Peyer's patch (tissue), 4 donors: ENCODE data around the gene RUBCN. TPM values are rescaled to one million over a fixed set of nuclear protein-coding genes. Genes with fewer than 3 reads are reported as not detected.

Source experiments
- DNase-seq, 3 donors: peaks; one replicate each; pipeline ENCODE4 v3.0.0-alpha.2; 2017 to 2019
- H3K27ac ChIP-seq, 4 donors: fragments of 200-600 bp; sonication (generic); one replicate each; pipeline ENCODE4 v1.5.1; 2016 to 2019
- H3K27me3 ChIP-seq, 2 donors: fragments of 200-600 bp; sonication (generic); one replicate each; pipeline ENCODE4 v1.5.1; 2019
- H3K36me3 ChIP-seq, 3 donors: fragments of 200-600 bp; sonication (generic); one replicate each; pipeline ENCODE4 v1.5.1; 2016 to 2019
- H3K4me1 ChIP-seq, 4 donors: fragments of 200-600 bp; sonication (generic); one replicate each; pipeline ENCODE4 v1.5.1; 2016 to 2019
- H3K4me3 ChIP-seq, 4 donors: fragments of 200-600 bp; sonication (generic); 1 replicate in 3 of 4; 2 replicates in 1 of 4; pipeline ENCODE4 v1.5.1; 2016 to 2019; ENCODE audit warnings: mild to moderate bottlenecking in 1 of 4
- H3K9me3 ChIP-seq, 4 donors: fragments of 200-600 bp; sonication (generic); one replicate each; pipeline ENCODE4 v1.5.1; 2016 to 2019; ENCODE audit warnings: mild to moderate bottlenecking in 1 of 4
- POLR2A ChIP-seq, 2 donors: fragments of 450-650 bp; IDR thresholded peaks; one replicate each; pipeline ENCODE4 v1.5.1; 2017; ENCODE audit warnings: antibody characterized with exemption in 2 of 2, mild to moderate bottlenecking in 2 of 2, moderate library complexity in 2 of 2
- total RNA-seq, 4 donors: library from RNA; depleted of rRNA; stranded (reverse); fragments of >200 nt; gene quantifications; one replicate each; pipeline ENCODE4 v1.1.0, GENCODE V29; 2016
- TF ChIP-seq, protein P1 (sequence below), 6 experiments: fragments of 450-650 bp in 4 of 6; fragments of 200-600 bp in 2 of 6; sonication (generic) in 1 of 6; IDR thresholded peaks; one replicate each; pipeline ENCODE4 v1.5.1; 2017 to 2019; ENCODE audit warnings: antibody characterized with exemption in 6 of 6, mild to moderate bottlenecking in 3 of 6, moderate library complexity in 1 of 6

The RUBCN gene
- total RNA-seq, 4 donors from 2014 or later: 45.4 to 113 (median 48.2) TPM

- peaks cover 0 to 14% (median 0%) of the 10 kb centered on the region in 3 donors for H3K36me3 ChIP-seq
- H3K9me3 ChIP-seq: no peaks in the 10 kb centered on the region
- no peak overlapping the region for H3K4me3 ChIP-seq
- DNase-seq: peak in 2 of 3 donors; percentile 67 to 68
- TF ChIP-seq POLR2A (IDR thresholded peaks at IDR 0.05): no peak
- TF ChIP-seq, protein P1, sequence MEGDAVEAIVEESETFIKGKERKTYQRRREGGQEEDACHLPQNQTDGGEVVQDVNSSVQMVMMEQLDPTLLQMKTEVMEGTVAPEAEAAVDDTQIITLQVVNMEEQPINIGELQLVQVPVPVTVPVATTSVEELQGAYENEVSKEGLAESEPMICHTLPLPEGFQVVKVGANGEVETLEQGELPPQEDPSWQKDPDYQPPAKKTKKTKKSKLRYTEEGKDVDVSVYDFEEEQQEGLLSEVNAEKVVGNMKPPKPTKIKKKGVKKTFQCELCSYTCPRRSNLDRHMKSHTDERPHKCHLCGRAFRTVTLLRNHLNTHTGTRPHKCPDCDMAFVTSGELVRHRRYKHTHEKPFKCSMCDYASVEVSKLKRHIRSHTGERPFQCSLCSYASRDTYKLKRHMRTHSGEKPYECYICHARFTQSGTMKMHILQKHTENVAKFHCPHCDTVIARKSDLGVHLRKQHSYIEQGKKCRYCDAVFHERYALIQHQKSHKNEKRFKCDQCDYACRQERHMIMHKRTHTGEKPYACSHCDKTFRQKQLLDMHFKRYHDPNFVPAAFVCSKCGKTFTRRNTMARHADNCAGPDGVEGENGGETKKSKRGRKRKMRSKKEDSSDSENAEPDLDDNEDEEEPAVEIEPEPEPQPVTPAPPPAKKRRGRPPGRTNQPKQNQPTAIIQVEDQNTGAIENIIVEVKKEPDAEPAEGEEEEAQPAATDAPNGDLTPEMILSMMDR (IDR thresholded peaks at IDR 0.05): no peak
- peaks cover 0 to 7% (median 2%) of the 10 kb centered on the region in 4 donors for H3K4me1 ChIP-seq
- H3K27ac ChIP-seq: peak overlapping the region in 1 of 4 donors; percentile 51
- no peaks in the 10 kb centered on the region for H3K27me3 ChIP-seq
Observed at GRCh38 chr3:197709135-197709534, 27.6 kb downstream of the RUBCN start.

DNA sequence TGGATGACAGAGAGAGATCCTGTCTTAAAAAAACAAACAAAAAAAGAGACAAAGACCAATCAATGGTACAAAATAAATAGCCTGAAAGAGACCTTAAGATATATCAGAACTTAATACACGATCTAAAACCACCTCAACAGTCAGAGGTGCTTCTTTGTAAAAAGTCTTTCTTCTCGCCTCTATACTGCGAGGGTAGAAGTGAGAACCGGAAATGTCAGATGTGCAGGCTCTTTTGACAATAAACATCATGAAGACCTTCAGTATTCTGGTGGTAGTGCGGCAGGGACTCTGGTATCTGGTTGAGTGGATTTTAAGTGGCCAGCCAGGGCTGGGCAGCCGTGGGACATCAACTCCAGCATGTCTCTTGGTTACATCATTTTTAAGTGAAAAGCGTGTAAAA, 30.0 kb downstream of the RUBCN start:
- H3K4me1 ChIP-seq: no peaks in the 10 kb centered on the region
- H3K27me3 ChIP-seq: no peaks in the 10 kb centered on the region
- H3K9me3 ChIP-seq: no peaks in the 10 kb centered on the region
- no peak overlapping the region for H3K4me3 ChIP-seq
- no peak overlapping the region for H3K27ac ChIP-seq
- no peak for DNase-seq
- H3K36me3 ChIP-seq: peaks cover 0 to 24% (median 0%) of the 10 kb centered on the region in 3 donors
- no peak for TF ChIP-seq POLR2A (IDR thresholded peaks at IDR 0.05)
- TF ChIP-seq, protein P1 (IDR thresholded peaks at IDR 0.05): no peak

DNA sequence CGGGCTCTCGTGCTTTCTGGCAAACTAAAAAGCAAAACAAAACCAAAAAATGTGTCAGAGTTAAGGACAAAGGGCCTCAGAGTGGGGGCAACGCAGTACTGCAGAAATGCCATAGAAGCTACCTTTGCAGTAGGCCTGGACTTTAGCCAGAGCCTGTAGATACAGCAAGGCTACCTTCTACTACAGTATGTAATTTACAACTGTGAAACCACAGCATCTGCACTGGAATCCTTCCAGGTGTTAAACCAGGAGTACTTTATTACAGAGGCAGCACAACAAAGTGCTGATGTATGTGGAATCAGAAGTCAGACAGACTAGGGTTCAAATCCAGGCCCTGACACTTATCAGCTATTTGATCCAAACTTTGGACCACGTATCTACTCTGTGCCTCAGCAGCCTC, 34.9 kb downstream of the RUBCN start:
- Histone ChIP-seq H3K36me3 (peaks cover 0 to 65% (median 0%) of the 10 kb centered on the region in 3 donors), H3K4me1 (no peaks in the 10 kb centered on the region), H3K27ac (no peak overlapping the region), H3K9me3 (no peaks in the 10 kb centered on the region), H3K27me3 (no peaks in the 10 kb centered on the region), H3K4me3 (no peak overlapping the region)
- no peak for DNase-seq
- TF ChIP-seq, protein P1 (IDR thresholded peaks at IDR 0.05): no peak
- no peak for TF ChIP-seq POLR2A (IDR thresholded peaks at IDR 0.05)

- Histone ChIP-seq H3K36me3 (peaks cover 0 to 78% (median 0%) of the 10 kb centered on the region in 3 donors), H3K27ac (no peak overlapping the region)
- TF ChIP-seq, protein P1 (IDR thresholded peaks at IDR 0.05): no peak
- TF ChIP-seq POLR2A (IDR thresholded peaks at IDR 0.05): no peak
Observed at GRCh38 chr3:197700095-197700494, 36.6 kb downstream of the RUBCN start.

GRCh38 chr3:197697355-197697754, 39.3 kb downstream of the RUBCN start:
- Histone ChIP-seq H3K36me3 (peaks cover 0 to 88% (median 0%) of the 10 kb centered on the region in 3 donors), H3K4me3 (no peak overlapping the region)
- DNase-seq: no peak

More at GRCh38 chr3:197700095-197700494, 36.6 kb downstream of the RUBCN start:
- H3K4me3 ChIP-seq: no peak overlapping the region
- H3K9me3 ChIP-seq: no peaks in the 10 kb centered on the region
- DNase-seq: no peak
- H3K27me3 ChIP-seq: no peaks in the 10 kb centered on the region
- no peaks in the 10 kb centered on the region for H3K4me1 ChIP-seq

More at GRCh38 chr3:197697355-197697754, 39.3 kb downstream of the RUBCN start:
- Histone ChIP-seq H3K9me3 (no peaks in the 10 kb centered on the region), H3K4me1 (no peaks in the 10 kb centered on the region), H3K27me3 (no peaks in the 10 kb centered on the region), H3K27ac (no peak overlapping the region)
- TF ChIP-seq, protein P1 (IDR thresholded peaks at IDR 0.05): no peak
- no peak for TF ChIP-seq POLR2A (IDR thresholded peaks at IDR 0.05)
